Measurements from ENCODE around the gene AMZ1.

AMZ1 gene

GRCh38 chr7:2687881-2688318 lies at the start of gene AMZ1:
Gene AMZ1, plus strand, starts transcription at chr7:2688202. Its CDS starts 12,250 bp downstream, at chr7:2700452.
- DNase-seq = no peak

GRCh38 chr7:2638224-2638991 lies 49.6 kb upstream of the AMZ1 start:
- DNase-seq = no peak

- no peak for DNase-seq
Measured at GRCh38 chr7:2639181-2639681, 48.8 kb upstream of the AMZ1 start.

- no peak for DNase-seq
Measured at GRCh38 chr7:2639695-2640481, 48.1 kb upstream of the AMZ1 start.

GRCh38 chr7:2640482-2640830 lies 47.5 kb upstream of the AMZ1 start:
- DNase-seq = no peak

- no peak for DNase-seq
Measured at GRCh38 chr7:2640846-2641316, 47.1 kb upstream of the AMZ1 start.

GRCh38 chr7:2641406-2642393 lies 46.3 kb upstream of the AMZ1 start:
- DNase-seq = no peak

- DNase-seq = peak; percentile 27
Measured at GRCh38 chr7:2643386-2644219, 44.4 kb upstream of the AMZ1 start.

- no peak for DNase-seq
Measured at GRCh38 chr7:2644220-2644561, 43.8 kb upstream of the AMZ1 start.

GRCh38 chr7:2644562-2645273 lies 43.3 kb upstream of the AMZ1 start:
- no peak for DNase-seq

- DNase-seq = peak; percentile 23
Measured at GRCh38 chr7:2645274-2645868, 42.6 kb upstream of the AMZ1 start.

GRCh38 chr7:2646336-2646679 lies 41.7 kb upstream of the AMZ1 start:
- DNase-seq = no peak

GRCh38 chr7:2646680-2647571 lies 41.1 kb upstream of the AMZ1 start:
- no peak for DNase-seq

- DNase-seq = no peak
Measured at GRCh38 chr7:2647594-2648172, 40.3 kb upstream of the AMZ1 start.

- no peak for DNase-seq
Measured at GRCh38 chr7:2649139-2649838, 38.7 kb upstream of the AMZ1 start.

- no peak for DNase-seq
Measured at GRCh38 chr7:2649991-2650390, 38.0 kb upstream of the AMZ1 start.

- no peak for DNase-seq
Measured at GRCh38 chr7:2650451-2650850, 37.6 kb upstream of the AMZ1 start.

- DNase-seq = peak; percentile 39
Measured at GRCh38 chr7:2651336-2651735, 36.7 kb upstream of the AMZ1 start.

Data from hematopoietic multipotent progenitor cell treated with erythropoietin and hydrocortisone succinate and interleukin-3 and kit ligand, for 8 days (in vitro differentiated cells).